ENCODE data around the gene NR1H2.

NR1H2 gene

DNA sequence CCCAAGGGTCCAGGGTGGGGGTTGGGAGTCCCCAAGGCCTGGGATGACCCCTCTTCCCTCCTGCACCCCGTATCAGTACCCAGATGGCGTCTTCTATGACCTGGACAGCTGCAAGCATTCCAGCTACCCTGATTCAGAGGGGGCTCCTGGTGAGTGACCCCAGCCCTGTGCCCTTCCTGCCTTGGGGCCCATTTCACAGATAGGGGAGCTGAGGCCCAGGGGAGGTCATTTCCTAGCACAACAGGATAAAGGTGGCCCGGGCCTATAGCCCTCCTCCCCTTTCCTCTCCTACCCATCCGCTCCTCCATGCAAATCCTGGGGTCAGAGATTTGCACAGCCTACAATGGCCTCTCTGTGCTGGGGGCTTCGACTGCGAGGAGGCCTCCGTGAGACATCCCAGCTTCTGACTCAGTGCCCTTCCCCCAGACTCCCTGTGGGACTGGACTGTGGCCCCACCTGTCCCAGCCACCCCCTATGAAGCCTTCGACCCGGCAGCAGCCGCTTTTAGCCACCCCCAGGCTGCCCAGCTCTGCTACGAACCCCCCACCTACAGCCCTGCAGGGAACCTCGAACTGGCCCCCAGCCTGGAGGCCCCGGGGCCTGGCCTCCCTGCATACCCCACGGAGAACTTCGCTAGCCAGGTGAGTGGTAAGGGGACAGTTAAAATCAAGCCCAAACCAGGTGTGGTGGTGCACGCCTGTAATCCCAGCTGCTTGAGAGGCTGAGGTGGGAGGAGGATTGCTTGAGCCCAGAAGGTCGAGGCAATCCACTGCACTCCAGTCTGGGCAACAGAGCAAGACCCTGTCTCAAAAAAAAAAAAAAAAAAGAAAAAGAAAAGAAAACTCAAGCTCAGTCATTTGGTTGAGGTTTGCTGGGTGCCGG is 46.4 kb downstream of the NR1H2 start:
- no peak for DNase-seq (ENCODE audit: low read depth in 2 of 2)

DNA sequence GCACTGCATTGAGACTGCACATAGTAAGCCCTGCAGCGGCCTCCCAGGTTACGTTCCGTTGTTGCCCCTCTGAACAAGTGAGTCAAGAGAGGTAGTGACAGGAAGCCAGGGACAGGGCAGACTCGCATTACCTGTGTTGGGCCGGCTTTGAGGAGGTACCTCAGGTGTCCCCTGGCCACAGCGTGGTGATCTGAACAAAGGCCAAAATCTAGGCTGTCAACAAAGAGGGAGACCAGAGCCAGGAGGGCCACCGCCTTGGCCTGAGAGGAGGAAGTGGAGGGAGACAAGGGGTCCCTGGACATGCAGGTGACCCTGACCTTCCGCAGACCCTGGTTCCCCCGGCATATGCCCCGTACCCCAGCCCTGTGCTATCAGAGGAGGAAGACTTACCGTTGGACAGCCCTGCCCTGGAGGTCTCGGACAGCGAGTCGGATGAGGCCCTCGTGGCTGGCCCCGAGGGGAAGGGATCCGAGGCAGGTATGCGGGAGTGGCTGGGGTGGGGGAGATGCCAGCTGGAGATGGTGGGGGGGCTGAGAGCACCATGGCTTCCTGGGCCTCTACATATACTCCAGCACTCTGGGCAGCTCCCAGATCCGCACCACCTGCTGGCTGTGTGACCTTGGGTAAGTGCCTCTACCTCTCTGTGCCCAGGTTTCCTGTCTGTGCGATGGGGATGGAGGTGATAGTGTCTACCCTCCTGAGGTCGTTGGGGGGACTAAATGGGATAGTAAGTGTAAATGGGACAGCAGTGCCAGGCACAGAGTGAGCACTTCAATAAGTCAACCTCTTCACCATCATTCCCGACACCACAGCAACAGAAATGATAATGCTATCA is 47.2 kb downstream of the NR1H2 start:
- DNase-seq (ENCODE audit: low read depth in 2 of 2) = no peak

DNA sequence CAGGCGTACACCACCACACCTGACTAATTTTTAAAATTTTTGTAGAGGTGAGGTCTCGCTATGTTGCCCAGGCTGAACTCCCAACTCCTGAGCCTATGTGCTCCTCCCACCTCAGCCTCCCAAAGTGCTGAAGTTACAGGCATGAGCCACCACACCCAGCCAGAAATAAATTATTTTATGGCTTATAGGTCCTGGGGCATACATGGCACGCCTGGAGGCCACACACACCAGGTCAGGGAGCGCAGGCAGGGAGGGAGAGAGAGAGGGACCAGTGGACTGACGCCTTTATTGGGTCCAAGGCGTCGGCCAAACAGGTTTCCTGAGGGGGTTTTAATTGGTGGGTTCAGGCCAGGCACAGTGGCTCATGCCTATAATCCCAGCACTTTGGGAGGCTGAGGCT is 49.3 kb downstream of the NR1H2 start:
- DNase-seq (ENCODE audit: low read depth in 2 of 2) = no peak

DNA sequence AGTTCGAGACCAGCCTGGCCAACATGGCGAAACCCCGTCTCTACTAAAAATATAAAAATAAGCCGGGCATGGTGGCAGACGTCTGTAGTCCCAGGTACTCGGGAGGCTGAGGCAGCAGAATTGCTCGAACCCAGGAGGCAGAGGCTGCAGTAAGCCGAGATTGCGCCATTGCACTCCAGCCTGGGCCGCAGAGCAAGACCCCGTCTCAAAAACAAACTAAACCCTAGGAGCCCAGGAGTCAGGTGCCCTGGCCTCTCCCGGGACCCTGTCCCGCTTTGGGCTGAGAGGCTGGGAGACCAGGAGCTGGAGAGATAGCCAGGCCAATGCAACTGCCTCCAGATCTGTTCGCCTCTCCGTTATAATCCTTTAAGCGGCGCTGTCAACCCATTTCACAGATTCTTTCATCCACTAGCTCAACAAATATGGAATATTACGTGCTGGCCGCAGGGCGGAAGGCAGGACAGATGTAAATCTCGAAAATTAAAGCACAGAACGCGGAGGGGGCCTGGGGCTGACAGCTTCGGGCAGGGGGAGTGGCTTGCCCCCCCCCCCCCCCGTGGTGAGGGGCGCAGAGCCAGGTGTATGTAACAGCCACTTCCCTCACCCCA is 51.2 kb downstream of the NR1H2 start:
- DNase-seq (ENCODE audit: low read depth in 2 of 2) = no peak

DNA sequence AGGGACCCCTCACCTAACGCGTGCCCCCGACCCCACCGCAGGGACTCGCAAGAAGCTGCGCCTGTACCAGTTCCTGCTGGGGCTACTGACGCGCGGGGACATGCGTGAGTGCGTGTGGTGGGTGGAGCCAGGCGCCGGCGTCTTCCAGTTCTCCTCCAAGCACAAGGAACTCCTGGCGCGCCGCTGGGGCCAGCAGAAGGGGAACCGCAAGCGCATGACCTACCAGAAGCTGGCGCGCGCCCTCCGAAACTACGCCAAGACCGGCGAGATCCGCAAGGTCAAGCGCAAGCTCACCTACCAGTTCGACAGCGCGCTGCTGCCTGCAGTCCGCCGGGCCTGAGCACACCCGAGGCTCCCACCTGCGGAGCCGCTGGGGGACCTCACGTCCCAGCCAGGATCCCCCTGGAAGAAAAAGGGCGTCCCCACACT is 51.8 kb downstream of the NR1H2 start:
- peak; percentile 11 to 25 for DNase-seq (ENCODE audit: low read depth in 2 of 2)

DNA sequence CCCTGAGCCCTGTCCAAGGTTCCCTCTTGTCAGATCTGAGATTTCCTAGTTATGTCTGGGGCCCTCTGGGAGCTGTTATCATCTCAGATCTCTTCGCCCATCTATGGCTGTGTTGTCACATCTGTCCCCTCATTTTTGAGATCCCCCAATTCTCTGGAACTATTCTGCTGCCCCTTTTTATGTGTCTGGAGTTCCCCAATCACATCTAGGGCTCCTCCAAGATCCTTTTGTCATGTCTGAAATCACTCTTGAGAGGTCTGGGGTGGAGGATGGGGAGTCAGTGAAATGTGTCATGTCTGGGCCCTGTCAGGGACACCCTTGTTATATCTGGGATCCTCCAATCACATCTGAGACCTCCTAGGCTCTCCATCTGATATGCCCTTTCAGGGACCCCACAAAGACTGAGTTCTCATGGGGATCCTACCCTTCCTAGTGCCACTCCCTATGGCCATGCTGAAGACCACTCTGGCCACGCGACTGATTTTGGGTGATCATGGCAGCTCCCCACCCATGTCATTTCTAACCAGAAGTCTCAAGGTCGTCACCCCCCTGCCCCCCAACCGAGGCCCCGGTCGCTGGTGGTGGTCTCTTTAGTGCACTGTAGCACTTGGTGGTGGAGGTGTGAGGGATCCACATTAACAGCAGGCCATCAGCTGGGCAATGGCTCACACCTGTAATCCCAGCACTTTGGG is 52.7 kb downstream of the NR1H2 start:
- DNase-seq (ENCODE audit: low read depth in 2 of 2) = no peak

DNA sequence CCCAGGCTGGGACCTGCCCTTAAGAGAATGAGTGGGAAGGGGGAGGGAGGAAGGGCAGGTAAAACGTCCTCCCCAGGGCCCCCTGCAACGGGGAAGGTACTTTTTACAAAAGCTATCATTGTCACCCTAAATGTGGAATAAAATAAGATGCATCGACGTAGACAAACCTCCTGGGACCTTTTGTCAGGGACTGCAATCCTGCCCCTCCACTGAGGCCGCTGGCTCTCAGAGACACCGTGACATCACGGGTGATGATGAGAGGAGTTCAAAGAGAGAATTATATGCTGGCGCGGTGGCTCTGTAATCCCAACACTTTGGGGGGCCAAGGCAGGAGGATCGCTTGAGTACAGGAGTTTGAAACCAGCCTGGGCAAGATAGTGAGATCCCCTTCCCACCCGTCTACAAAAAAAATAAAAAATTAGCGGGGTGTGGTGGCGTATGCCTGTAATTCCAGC is 54.7 kb downstream of the NR1H2 start:
- no peak for DNase-seq (ENCODE audit: low read depth in 2 of 2)

DNA sequence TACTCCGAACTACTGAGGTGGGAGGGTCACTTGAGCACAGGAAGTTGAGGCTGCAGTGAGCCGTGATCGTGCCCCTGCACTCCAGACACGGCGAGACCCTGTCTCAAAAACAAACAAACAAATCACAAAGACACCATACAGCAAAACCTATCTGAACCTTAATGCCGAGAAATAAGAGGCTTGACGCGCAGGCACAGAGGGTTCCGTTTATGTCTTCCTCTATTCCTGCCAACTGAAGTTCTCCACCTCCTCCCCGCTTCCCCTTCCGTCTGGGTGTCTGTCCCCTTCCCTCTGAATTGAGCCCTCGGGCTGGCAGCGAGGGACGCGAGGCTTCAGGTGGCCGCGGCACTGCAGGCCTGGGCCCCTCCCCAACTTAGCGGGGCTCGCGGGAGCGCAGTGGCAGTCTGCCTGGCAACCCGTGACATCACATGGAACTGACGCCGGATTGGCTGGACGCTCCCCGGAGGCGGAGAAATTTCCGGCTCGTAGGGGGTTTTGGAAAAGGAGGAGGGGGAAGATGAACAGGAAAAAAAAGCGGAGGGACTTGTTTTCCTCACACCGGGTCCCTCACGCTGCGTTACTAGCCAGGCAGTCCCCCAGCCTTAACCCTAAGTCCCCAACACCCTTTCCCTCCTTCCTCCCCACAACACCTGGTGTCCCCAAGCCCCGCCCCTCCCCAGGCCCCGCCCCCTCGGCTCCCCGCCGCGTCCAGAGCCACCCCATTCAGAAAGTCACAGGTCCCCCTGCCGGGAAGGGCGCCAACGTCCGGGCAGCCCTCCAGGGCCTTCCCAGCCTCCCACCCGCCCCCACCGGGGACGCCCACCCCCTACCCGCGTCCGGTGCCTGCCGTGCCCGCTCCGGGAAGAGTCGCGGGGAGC is 55.3 kb downstream of the NR1H2 start:
- DNase-seq (ENCODE audit: low read depth in 2 of 2) = peak; percentile 22 to 32

DNA sequence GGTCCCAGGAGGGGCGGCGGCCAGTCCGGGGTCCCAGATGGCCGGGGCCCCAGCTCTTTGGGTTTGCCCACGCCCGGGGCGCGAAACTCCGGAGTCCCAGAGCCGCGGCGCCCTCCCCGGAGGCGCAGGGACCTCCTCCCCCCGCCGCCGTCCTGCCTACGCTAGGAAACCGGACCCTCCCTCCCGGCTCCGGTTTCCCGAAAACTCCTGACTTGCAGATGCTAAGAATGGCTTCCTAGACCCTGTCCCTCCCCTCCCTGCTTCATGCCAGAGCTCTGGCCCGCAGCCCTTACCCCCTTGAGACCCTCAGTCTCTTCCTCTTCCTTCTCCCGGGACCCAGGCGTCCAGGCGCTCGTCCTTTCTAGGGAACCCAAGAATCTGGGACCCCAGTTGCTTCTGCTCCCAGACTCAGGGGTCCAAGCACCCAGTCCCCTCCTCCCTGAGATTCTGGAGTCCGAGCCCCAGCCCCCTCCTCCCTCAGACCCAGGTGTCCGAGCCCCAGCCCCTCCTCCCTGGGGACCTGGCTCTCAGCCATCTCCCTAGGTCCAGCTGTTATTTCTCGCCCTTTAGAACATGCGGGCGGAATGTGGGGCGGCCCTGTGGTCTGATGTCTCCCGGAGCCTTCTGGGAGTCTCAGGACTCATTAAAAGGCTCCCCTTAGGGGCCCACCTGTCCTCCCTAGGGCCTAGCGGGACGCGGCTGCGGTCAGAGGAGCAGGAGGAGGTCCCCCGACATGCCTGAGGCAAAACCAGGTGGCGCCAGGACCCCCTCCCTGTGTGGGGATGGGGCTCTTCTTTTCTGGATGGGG is 56.2 kb downstream of the NR1H2 start, which contains the start of gene MYBPC2:
Gene MYBPC2, plus strand, starts transcription at position 672 of the 808 bp plus-strand sequence. Its CDS starts 62 bp downstream, at position 734.
- DNase-seq (ENCODE audit: low read depth in 2 of 2) = no peak
